ENCODE results near the gene PUSL1. TPM values are rescaled to one million over a fixed set of nuclear protein-coding genes. Genes with fewer than 3 reads are reported as not detected.

The PUSL1 gene
- total and polyA plus RNA-seq, 2 of the 13 experiments (the other 11 are each of a cell fraction or from before 2014, with no cell fraction given), result 8.3 to 22.2 TPM

DNA sequence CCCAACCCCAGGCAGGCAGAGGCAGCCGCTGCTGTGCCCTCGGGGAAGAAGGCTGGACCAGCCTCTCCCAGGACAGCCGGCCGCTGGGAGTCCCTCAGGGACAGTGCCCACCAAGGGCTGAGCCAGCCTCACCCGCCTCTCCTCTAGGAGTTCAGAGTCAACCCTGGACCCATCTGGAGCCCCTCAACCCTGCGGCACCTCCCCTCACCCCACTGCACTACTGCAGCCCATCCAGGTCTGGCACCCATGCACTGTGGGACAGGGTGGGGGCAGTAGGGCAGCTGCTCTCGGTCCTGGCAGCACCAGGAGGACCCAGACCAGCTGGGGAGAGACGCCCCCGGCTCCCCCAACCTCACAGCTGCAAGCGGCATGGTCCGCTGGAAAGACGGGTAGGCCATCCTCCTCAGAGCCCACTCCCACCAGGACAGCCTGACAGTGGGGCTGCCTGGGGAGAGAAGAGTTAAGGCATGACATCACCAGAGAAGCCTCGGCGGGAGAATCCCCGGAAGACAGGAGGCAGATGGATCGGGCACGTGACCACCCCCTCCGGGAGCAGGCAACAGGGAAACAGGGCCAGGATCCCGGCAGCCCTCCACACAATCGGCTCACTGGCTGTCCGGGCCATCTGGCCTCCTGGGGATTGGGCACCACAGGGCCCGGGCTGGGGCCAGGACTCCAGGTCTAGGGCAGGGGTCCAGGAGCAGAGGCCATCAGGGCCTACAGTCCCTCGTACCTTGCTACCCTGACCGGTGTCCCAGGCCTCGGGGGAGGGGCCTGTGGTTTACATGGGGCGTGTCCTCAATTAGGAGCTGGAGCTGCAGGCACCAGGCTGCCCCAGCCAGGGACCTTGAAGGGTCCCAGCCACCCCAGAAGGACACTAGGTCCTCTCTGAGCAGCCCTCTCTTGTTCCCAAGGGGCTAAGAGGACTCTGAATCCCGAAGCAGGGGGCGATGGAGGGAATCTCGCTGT, 3.8 kb upstream of the PUSL1 start (continued):
- TF ChIP-seq SRSF1 (optimal IDR thresholded peaks at IDR 0.05; ENCODE audit: low read depth, low read length) (no peak), ZBTB7A (CRISPR knock-in tag; IDR thresholded peaks at IDR 0.05) (no peak), KDM2A (CRISPR knock-in tag; IDR thresholded peaks at IDR 0.05; ENCODE audit: borderline replicate concordance, low read depth) (peak; percentile 48), ETV5 (CRISPR knock-in tag; IDR thresholded peaks at IDR 0.05; ENCODE audit: borderline replicate concordance) (no peak; the same call in 1 of the 2 replicates), ZNF232 (CRISPR knock-in tag; IDR thresholded peaks at IDR 0.05; ENCODE audit: borderline replicate concordance) (no peak), ZNF282 (IDR thresholded peaks at IDR 0.05; ENCODE audit: partially characterized antibody) (no peak), SP1 (IDR thresholded peaks at IDR 0.05) (no peak), SP1 (CRISPR knock-in tag; IDR thresholded peaks at IDR 0.05) (peak; percentile 16; the same call in 1 of the 2 replicates), ARNTL (CRISPR knock-in tag; IDR thresholded peaks at IDR 0.05) (peak; percentile 97), ZBTB38 (CRISPR knock-in tag; IDR thresholded peaks at IDR 0.05) (no peak), MAFK (conservative IDR thresholded peaks at IDR 0.05 in 1 of 2, IDR thresholded peaks at IDR 0.05 in 1 of 2; ENCODE audit: low read length in 2 of 2) (no peak), ZNF773 (CRISPR knock-in tag; IDR thresholded peaks at IDR 0.05; ENCODE audit: borderline replicate concordance) (no peak), MYPOP (CRISPR knock-in tag; IDR thresholded peaks at IDR 0.05) (0 out of 2 replicates have a peak, but pooled peaks have one; percentile 11), ZNF362 (CRISPR knock-in tag; IDR thresholded peaks at IDR 0.05; ENCODE audit: borderline replicate concordance) (0 out of 2 replicates have a peak, but pooled peaks have one; percentile 24), ZNF3 (CRISPR knock-in tag; IDR thresholded peaks at IDR 0.05) (no peak), ZFP36L2 (CRISPR knock-in tag; IDR thresholded peaks at IDR 0.05) (no peak), ARHGAP35 (CRISPR knock-in tag; IDR thresholded peaks at IDR 0.05; ENCODE audit: borderline replicate concordance) (no peak), ZFP41 (CRISPR knock-in tag; IDR thresholded peaks at IDR 0.05; ENCODE audit: borderline replicate concordance) (no peak)
- TF ChIP-seq, protein P1, sequence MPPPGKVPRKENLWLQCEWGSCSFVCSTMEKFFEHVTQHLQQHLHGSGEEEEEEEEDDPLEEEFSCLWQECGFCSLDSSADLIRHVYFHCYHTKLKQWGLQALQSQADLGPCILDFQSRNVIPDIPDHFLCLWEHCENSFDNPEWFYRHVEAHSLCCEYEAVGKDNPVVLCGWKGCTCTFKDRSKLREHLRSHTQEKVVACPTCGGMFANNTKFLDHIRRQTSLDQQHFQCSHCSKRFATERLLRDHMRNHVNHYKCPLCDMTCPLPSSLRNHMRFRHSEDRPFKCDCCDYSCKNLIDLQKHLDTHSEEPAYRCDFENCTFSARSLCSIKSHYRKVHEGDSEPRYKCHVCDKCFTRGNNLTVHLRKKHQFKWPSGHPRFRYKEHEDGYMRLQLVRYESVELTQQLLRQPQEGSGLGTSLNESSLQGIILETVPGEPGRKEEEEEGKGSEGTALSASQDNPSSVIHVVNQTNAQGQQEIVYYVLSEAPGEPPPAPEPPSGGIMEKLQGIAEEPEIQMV (CRISPR knock-in tag; IDR thresholded peaks at IDR 0.05; ENCODE audit: low read depth), result no peak
- TF ChIP-seq, protein P2, sequence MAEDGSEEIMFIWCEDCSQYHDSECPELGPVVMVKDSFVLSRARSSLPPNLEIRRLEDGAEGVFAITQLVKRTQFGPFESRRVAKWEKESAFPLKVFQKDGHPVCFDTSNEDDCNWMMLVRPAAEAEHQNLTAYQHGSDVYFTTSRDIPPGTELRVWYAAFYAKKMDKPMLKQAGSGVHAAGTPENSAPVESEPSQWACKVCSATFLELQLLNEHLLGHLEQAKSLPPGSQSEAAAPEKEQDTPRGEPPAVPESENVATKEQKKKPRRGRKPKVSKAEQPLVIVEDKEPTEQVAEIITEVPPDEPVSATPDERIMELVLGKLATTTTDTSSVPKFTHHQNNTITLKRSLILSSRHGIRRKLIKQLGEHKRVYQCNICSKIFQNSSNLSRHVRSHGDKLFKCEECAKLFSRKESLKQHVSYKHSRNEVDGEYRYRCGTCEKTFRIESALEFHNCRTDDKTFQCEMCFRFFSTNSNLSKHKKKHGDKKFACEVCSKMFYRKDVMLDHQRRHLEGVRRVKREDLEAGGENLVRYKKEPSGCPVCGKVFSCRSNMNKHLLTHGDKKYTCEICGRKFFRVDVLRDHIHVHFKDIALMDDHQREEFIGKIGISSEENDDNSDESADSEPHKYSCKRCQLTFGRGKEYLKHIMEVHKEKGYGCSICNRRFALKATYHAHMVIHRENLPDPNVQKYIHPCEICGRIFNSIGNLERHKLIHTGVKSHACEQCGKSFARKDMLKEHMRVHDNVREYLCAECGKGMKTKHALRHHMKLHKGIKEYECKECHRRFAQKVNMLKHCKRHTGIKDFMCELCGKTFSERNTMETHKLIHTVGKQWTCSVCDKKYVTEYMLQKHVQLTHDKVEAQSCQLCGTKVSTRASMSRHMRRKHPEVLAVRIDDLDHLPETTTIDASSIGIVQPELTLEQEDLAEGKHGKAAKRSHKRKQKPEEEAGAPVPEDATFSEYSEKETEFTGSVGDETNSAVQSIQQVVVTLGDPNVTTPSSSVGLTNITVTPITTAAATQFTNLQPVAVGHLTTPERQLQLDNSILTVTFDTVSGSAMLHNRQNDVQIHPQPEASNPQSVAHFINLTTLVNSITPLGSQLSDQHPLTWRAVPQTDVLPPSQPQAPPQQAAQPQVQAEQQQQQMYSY (CRISPR knock-in tag; IDR thresholded peaks at IDR 0.05), result no peak
- TF ChIP-seq, protein P3, sequence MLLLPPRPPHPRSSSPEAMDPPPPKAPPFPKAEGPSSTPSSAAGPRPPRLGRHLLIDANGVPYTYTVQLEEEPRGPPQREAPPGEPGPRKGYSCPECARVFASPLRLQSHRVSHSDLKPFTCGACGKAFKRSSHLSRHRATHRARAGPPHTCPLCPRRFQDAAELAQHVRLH (CRISPR knock-in tag; IDR thresholded peaks at IDR 0.05; ENCODE audit: borderline replicate concordance, low read depth), result no peak

All from HepG2 (cell line).